NCI-H69 (cell line): ENCODE results near the gene ADGRL3.
"Not testable (repeated sequence)": the region's sequence is repeated elsewhere in the genome, so short reads cannot be mapped to it uniquely, and the experiment has no call there.

Experiments used
- DNase-seq: peaks from one replicate; lab custom pipeline; 2025; lab: John Stamatoyannopoulos, UW

The ADGRL3 gene

GRCh38 chr4:61350932-61351331 is 150.8 kb downstream of the ADGRL3 start:
- no peak for DNase-seq

- DNase-seq, result no peak
Observed at GRCh38 chr4:61356696-61357095, 156.6 kb downstream of the ADGRL3 start.

- DNase-seq, result peak; percentile 68
Observed at GRCh38 chr4:61359301-61359700, 159.2 kb downstream of the ADGRL3 start.

- DNase-seq, result not testable (repeated sequence)
Observed at GRCh38 chr4:61372817-61373216, 172.7 kb downstream of the ADGRL3 start.

- no peak for DNase-seq
Observed at GRCh38 chr4:61373901-61374440, 173.8 kb downstream of the ADGRL3 start.

GRCh38 chr4:61374447-61374891 is 174.3 kb downstream of the ADGRL3 start:
- DNase-seq, result peak; percentile 42

- peak; percentile 10 for DNase-seq
Observed at GRCh38 chr4:61375301-61375700, 175.2 kb downstream of the ADGRL3 start.

GRCh38 chr4:61376301-61376700 is 176.2 kb downstream of the ADGRL3 start:
- DNase-seq, result no peak

GRCh38 chr4:61379406-61379805 is 179.3 kb downstream of the ADGRL3 start:
- peak; percentile 22 for DNase-seq

GRCh38 chr4:61380865-61381264 is 180.7 kb downstream of the ADGRL3 start:
- DNase-seq, result peak; percentile 90

GRCh38 chr4:61385256-61385655 is 185.1 kb downstream of the ADGRL3 start:
- no peak for DNase-seq

GRCh38 chr4:61387372-61387771 is 187.2 kb downstream of the ADGRL3 start:
- not testable (repeated sequence) for DNase-seq

GRCh38 chr4:61389640-61390039 is 189.5 kb downstream of the ADGRL3 start:
- DNase-seq, result no peak

- peak; percentile 23 for DNase-seq
Observed at GRCh38 chr4:61395754-61396153, 195.6 kb downstream of the ADGRL3 start.

- DNase-seq, result peak; percentile 48
Observed at GRCh38 chr4:61397174-61397573, 197.0 kb downstream of the ADGRL3 start.

- peak; percentile 78 for DNase-seq
Observed at GRCh38 chr4:61400439-61401038, 200.4 kb downstream of the ADGRL3 start.

GRCh38 chr4:61401771-61402170 is 201.6 kb downstream of the ADGRL3 start:
- DNase-seq, result peak; percentile 31

- no peak for DNase-seq
Observed at GRCh38 chr4:61405307-61405706, 205.2 kb downstream of the ADGRL3 start.

GRCh38 chr4:61406677-61407076 is 206.6 kb downstream of the ADGRL3 start:
- DNase-seq, result peak; percentile 57

- DNase-seq, result peak; percentile 90
Observed at GRCh38 chr4:61407642-61408618, 207.8 kb downstream of the ADGRL3 start.

GRCh38 chr4:61408861-61409260 is 208.7 kb downstream of the ADGRL3 start:
- DNase-seq, result no peak

- DNase-seq, result no peak
Observed at GRCh38 chr4:61411241-61411640, 211.1 kb downstream of the ADGRL3 start.

GRCh38 chr4:61425315-61425714 is 225.2 kb downstream of the ADGRL3 start:
- DNase-seq, result peak; percentile 12
